ENCODE results near the gene NOA1.

Gene NOA1

GRCh38 chr4:57013543-57014120, 36.2 kb upstream of the NOA1 start:
- Histone ChIP-seq H3K79me1 (replicated peaks; ENCODE audit: low read length, poor library complexity, severe bottlenecking) (peaks cover 12% of the 10 kb centered on the region), H3K18ac (ENCODE audit: low read depth in 1 of 2, low read length in 2 of 2) (no peak overlapping the region), H3K4me2 (ENCODE audit: low read length, poor library complexity, severe bottlenecking) (no peak overlapping the region), H2BK15ac (ENCODE audit: low read depth, poor library complexity, severe bottlenecking) (no peak overlapping the region), H3K9ac (ENCODE audit: low read length) (no peak overlapping the region), H4K8ac (ENCODE audit: low read length) (peak overlapping the region; percentile 54), H3K4ac (ENCODE audit: low read depth in 1 of 2, low read length in 2 of 2) (no peak overlapping the region), H3K9me3 (ENCODE audit: control insufficient read depth, low read length) (no peaks in the 10 kb centered on the region), H3K14ac (ENCODE audit: low read length in 2 of 2) (no peak overlapping the region), H4K91ac (ENCODE audit: low read length) (no peak overlapping the region), H2BK120ac (ENCODE audit: low read depth, low read length) (no peak overlapping the region), H2AFZ (ENCODE audit: low read depth, low read length) (no peak overlapping the region), H3K23ac (ENCODE audit: low read length in 2 of 2) (no peak overlapping the region), H2BK5ac (ENCODE audit: low read depth, low read length, poor library complexity, severe bottlenecking) (no peak overlapping the region), H3K27me3 (ENCODE audit: control insufficient read depth in 1 of 2, insufficient read depth in 1 of 2, low read length in 2 of 2) (no peaks in the 10 kb centered on the region), H2BK12ac (ENCODE audit: low read length in 2 of 2) (no peak overlapping the region), H3K27ac (ENCODE audit: low read length, poor library complexity, severe bottlenecking) (no peak overlapping the region), H3K36me3 (ENCODE audit: control insufficient read depth in 1 of 2, insufficient read depth in 2 of 2, low read depth in 1 of 2, low read length in 2 of 2) (peaks cover 29 to 87% of the 10 kb centered on the region in 2 experiments), H3K4me3 (ENCODE audit: insufficient read depth in 1 of 2, low read depth in 1 of 2, low read length in 2 of 2) (no peak overlapping the region), H2AK5ac (ENCODE audit: low read length, severe bottlenecking) (no peak overlapping the region), H3K4me1 (ENCODE audit: control insufficient read depth, insufficient read depth, low read depth, low read length) (no peaks in the 10 kb centered on the region)
- 100% methylated on average over 1 of the region's 4 CpGs for WGBS
- DNase-seq: no peak

- no peak overlapping the region for H3K27ac ChIP-seq (ENCODE audit: low read length, poor library complexity, severe bottlenecking)
- no peak overlapping the region for H3K23ac ChIP-seq (ENCODE audit: low read length in 2 of 2)
- H3K4me2 ChIP-seq (ENCODE audit: low read length, poor library complexity, severe bottlenecking): no peak overlapping the region
- no peak overlapping the region for H2AFZ ChIP-seq (ENCODE audit: low read depth, low read length)
- H3K36me3 ChIP-seq (ENCODE audit: control insufficient read depth in 1 of 2, insufficient read depth in 2 of 2, low read depth in 1 of 2, low read length in 2 of 2): peaks cover 46 to 79% of the 10 kb centered on the region in 2 experiments
- no peak overlapping the region for H2BK12ac ChIP-seq (ENCODE audit: low read length in 2 of 2)
- H2AK5ac ChIP-seq (ENCODE audit: low read length, severe bottlenecking): no peak overlapping the region
- no peak for DNase-seq
- H3K27me3 ChIP-seq (ENCODE audit: control insufficient read depth in 1 of 2, insufficient read depth in 1 of 2, low read length in 2 of 2): no peaks in the 10 kb centered on the region
- no peak overlapping the region for H3K18ac ChIP-seq (ENCODE audit: low read depth in 1 of 2, low read length in 2 of 2)
- H3K4me3 ChIP-seq (ENCODE audit: insufficient read depth in 1 of 2, low read depth in 1 of 2, low read length in 2 of 2): no peak overlapping the region
- 88% methylated on average over 1 of the region's 1 CpG for WGBS
- H3K4me1 ChIP-seq (ENCODE audit: control insufficient read depth, insufficient read depth, low read depth, low read length): no peaks in the 10 kb centered on the region
- no peak overlapping the region for H2BK5ac ChIP-seq (ENCODE audit: low read depth, low read length, poor library complexity, severe bottlenecking)
- no peak overlapping the region for H3K4ac ChIP-seq (ENCODE audit: low read depth in 1 of 2, low read length in 2 of 2)
- no peak overlapping the region for H2BK15ac ChIP-seq (ENCODE audit: low read depth, poor library complexity, severe bottlenecking)
- no peak overlapping the region for H3K14ac ChIP-seq (ENCODE audit: low read length in 2 of 2)
- no peak overlapping the region for H2BK120ac ChIP-seq (ENCODE audit: low read depth, low read length)
- no peak overlapping the region for H3K9ac ChIP-seq (ENCODE audit: low read length)
- H3K79me1 ChIP-seq (replicated peaks; ENCODE audit: low read length, poor library complexity, severe bottlenecking): peaks cover 40% of the 10 kb centered on the region
- H3K9me3 ChIP-seq (ENCODE audit: control insufficient read depth, low read length): no peaks in the 10 kb centered on the region
- no peak overlapping the region for H4K8ac ChIP-seq (ENCODE audit: low read length)
- H4K91ac ChIP-seq (ENCODE audit: low read length): no peak overlapping the region
Observed at GRCh38 chr4:56999751-57000150, 22.3 kb upstream of the NOA1 start.

GRCh38 chr4:56995525-56995924, 18.1 kb upstream of the NOA1 start:
- Histone ChIP-seq H3K4me2 (ENCODE audit: low read length, poor library complexity, severe bottlenecking) (no peak overlapping the region), H3K9ac (ENCODE audit: low read length) (peak overlapping the region; percentile 79), H3K4me3 (ENCODE audit: insufficient read depth in 1 of 2, low read depth in 1 of 2, low read length in 2 of 2) (peak overlapping the region in 1 of 2 experiments; percentile 9), H3K4me1 (ENCODE audit: control insufficient read depth, insufficient read depth, low read depth, low read length) (no peaks in the 10 kb centered on the region), H3K4ac (ENCODE audit: low read depth in 1 of 2, low read length in 2 of 2) (no peak overlapping the region), H3K79me1 (replicated peaks; ENCODE audit: low read length, poor library complexity, severe bottlenecking) (peaks cover 27% of the 10 kb centered on the region), H3K23ac (ENCODE audit: low read length in 2 of 2) (no peak overlapping the region), H3K36me3 (ENCODE audit: control insufficient read depth in 1 of 2, insufficient read depth in 2 of 2, low read depth in 1 of 2, low read length in 2 of 2) (peaks cover 27 to 82% of the 10 kb centered on the region in 2 experiments), H2AFZ (ENCODE audit: low read depth, low read length) (no peak overlapping the region), H2BK12ac (ENCODE audit: low read length in 2 of 2) (no peak overlapping the region), H4K8ac (ENCODE audit: low read length) (no peak overlapping the region), H4K91ac (ENCODE audit: low read length) (no peak overlapping the region), H3K18ac (ENCODE audit: low read depth in 1 of 2, low read length in 2 of 2) (no peak overlapping the region), H2BK5ac (ENCODE audit: low read depth, low read length, poor library complexity, severe bottlenecking) (no peak overlapping the region), H2BK120ac (ENCODE audit: low read depth, low read length) (no peak overlapping the region), H3K9me3 (ENCODE audit: control insufficient read depth, low read length) (no peaks in the 10 kb centered on the region), H3K27ac (ENCODE audit: low read length, poor library complexity, severe bottlenecking) (no peak overlapping the region), H2AK5ac (ENCODE audit: low read length, severe bottlenecking) (no peak overlapping the region), H3K27me3 (ENCODE audit: control insufficient read depth in 1 of 2, insufficient read depth in 1 of 2, low read length in 2 of 2) (no peaks in the 10 kb centered on the region), H2BK15ac (ENCODE audit: low read depth, poor library complexity, severe bottlenecking) (no peak overlapping the region), H3K14ac (ENCODE audit: low read length in 2 of 2) (no peak overlapping the region)
- 97% methylated on average over 6 of the region's 7 CpGs for WGBS
- DNase-seq: no peak

GRCh38 chr4:56990109-56990905, 12.9 kb upstream of the NOA1 start:
- 94% methylated on average over 5 of the region's 6 CpGs for WGBS

More at GRCh38 chr4:56990109-56990905, 12.9 kb upstream of the NOA1 start:
- H2BK15ac ChIP-seq (ENCODE audit: low read depth, poor library complexity, severe bottlenecking): no peak overlapping the region
- no peaks in the 10 kb centered on the region for H3K4me1 ChIP-seq (ENCODE audit: control insufficient read depth, insufficient read depth, low read depth, low read length)
- peaks cover 25 to 92% of the 10 kb centered on the region in 2 experiments for H3K36me3 ChIP-seq (ENCODE audit: control insufficient read depth in 1 of 2, insufficient read depth in 2 of 2, low read depth in 1 of 2, low read length in 2 of 2)
- H2AFZ ChIP-seq (ENCODE audit: low read depth, low read length): no peak overlapping the region
- peaks cover 17% of the 10 kb centered on the region for H3K79me1 ChIP-seq (replicated peaks; ENCODE audit: low read length, poor library complexity, severe bottlenecking)
- H4K8ac ChIP-seq (ENCODE audit: low read length): no peak overlapping the region
- H3K4ac ChIP-seq (ENCODE audit: low read depth in 1 of 2, low read length in 2 of 2): no peak overlapping the region
- DNase-seq: peak; percentile 31
- no peak overlapping the region for H4K91ac ChIP-seq (ENCODE audit: low read length)
- no peak overlapping the region for H3K18ac ChIP-seq (ENCODE audit: low read depth in 1 of 2, low read length in 2 of 2)
- H3K27ac ChIP-seq (ENCODE audit: low read length, poor library complexity, severe bottlenecking): no peak overlapping the region
- H3K4me2 ChIP-seq (ENCODE audit: low read length, poor library complexity, severe bottlenecking): no peak overlapping the region
- H2BK5ac ChIP-seq (ENCODE audit: low read depth, low read length, poor library complexity, severe bottlenecking): no peak overlapping the region
- H2BK120ac ChIP-seq (ENCODE audit: low read depth, low read length): no peak overlapping the region
- no peak overlapping the region for H2BK12ac ChIP-seq (ENCODE audit: low read length in 2 of 2)
- no peaks in the 10 kb centered on the region for H3K9me3 ChIP-seq (ENCODE audit: control insufficient read depth, low read length)
- no peak overlapping the region for H2AK5ac ChIP-seq (ENCODE audit: low read length, severe bottlenecking)
- H3K9ac ChIP-seq (ENCODE audit: low read length): no peak overlapping the region
- H3K27me3 ChIP-seq (ENCODE audit: control insufficient read depth in 1 of 2, insufficient read depth in 1 of 2, low read length in 2 of 2): no peaks in the 10 kb centered on the region
- no peak overlapping the region for H3K23ac ChIP-seq (ENCODE audit: low read length in 2 of 2)
- no peak overlapping the region for H3K14ac ChIP-seq (ENCODE audit: low read length in 2 of 2)
- H3K4me3 ChIP-seq (ENCODE audit: insufficient read depth in 1 of 2, low read depth in 1 of 2, low read length in 2 of 2): no peak overlapping the region

Data from mesenchymal stem cell (in vitro differentiated cells and primary cell).